GM12891 (cell line): Measurements from ENCODE around the gene NT5DC4.

Experiments used
- POLR2A ChIP-seq: IDR thresholded peaks from 2 replicates; pipeline ENCODE4 v1.6.1; 2011; ENCODE audit warnings: low read depth, low read length, control low read depth
- POLR2AphosphoS5 ChIP-seq: IDR thresholded peaks from 2 replicates; pipeline ENCODE4 v1.6.1; 2011; ENCODE audit warnings: low read depth, low read length, control low read depth
- TAF1 ChIP-seq: IDR thresholded peaks from 2 replicates; pipeline ENCODE4 v1.6.1; 2011; ENCODE audit warnings: low read depth, low read length, control low read depth

DNA sequence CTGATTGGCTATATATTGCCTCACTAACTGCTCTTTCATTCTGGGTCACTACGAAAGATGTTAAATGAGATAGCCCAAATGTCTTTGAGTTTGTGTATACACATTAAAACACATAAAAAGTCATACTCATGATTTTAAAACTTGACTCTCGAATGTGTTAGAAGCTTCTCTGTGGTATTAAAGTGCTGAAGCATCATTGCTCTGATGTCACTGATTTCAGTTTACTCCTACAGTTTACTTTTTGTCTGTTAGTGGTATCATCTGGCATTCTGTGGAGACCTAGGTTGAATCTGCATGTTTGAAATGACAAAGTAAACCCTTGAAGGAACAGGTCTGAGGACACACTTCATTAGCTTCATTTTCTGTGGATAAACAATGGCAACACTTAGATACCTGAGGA, 10.7 kb downstream of the NT5DC4 start:
- TF ChIP-seq POLR2AphosphoS5 (no peak), POLR2A (no peak), TAF1 (no peak)
